ENCODE data around the gene USHBP1. TPM values are rescaled to one million over a fixed set of nuclear protein-coding genes. Genes with fewer than 3 reads are reported as not detected.

USHBP1 gene
- total RNA-seq, 2 experiments from 2014 or later: 0.20 TPM; not detected in 1

- no peak for DNase-seq
- H3K27ac Mint-ChIP-seq: no peak overlapping the region
- CTCF ChIA-PET: interaction anchor here (0.6 to 6.0 kb wide), 10 partner anchors 9 to 190 kb away, joined by 3 to 59 read pairs (median 4); partner anchors contain the start of gene ANKLE1
- no peaks in the 10 kb centered on the region for H3K9me3 Mint-ChIP-seq
- H3K4me3 Mint-ChIP-seq: no peak overlapping the region
- no peaks in the 10 kb centered on the region for H3K27me3 Mint-ChIP-seq (ENCODE audit: low read depth)
- H3K36me3 Mint-ChIP-seq (ENCODE audit: low read depth): no peaks in the 10 kb centered on the region
- peaks cover 5% of the 10 kb centered on the region for H3K4me1 Mint-ChIP-seq (ENCODE audit: low read depth)
- intact Hi-C loops (cut with micrococcal nuclease): no loop called here
Observed at GRCh38 chr19:17259118-17259780, 5.3 kb downstream of the USHBP1 start.

- intact Hi-C loops (cut with micrococcal nuclease): no loop called here
- Mint-ChIP-seq H3K27me3 (ENCODE audit: low read depth) (no peaks in the 10 kb centered on the region), H3K36me3 (ENCODE audit: low read depth) (no peaks in the 10 kb centered on the region), H3K4me1 (ENCODE audit: low read depth) (peaks cover 5% of the 10 kb centered on the region), H3K4me3 (no peak overlapping the region), H3K27ac (no peak overlapping the region), H3K9me3 (no peaks in the 10 kb centered on the region)
- CTCF ChIA-PET: interaction anchor here (0.6 to 1.6 kb wide), 2 partner anchors 71 to 193 kb away, joined by 3 to 4 read pairs; no protein-coding TSS in a partner anchor
- no peak for DNase-seq
Observed at GRCh38 chr19:17256130-17256529, 8.4 kb downstream of the USHBP1 start.

- no peak for DNase-seq
- CTCF ChIA-PET: interaction anchor here (0.7 to 1.6 kb wide), 2 partner anchors 28 to 70 kb away, joined by 4 read pairs; no protein-coding TSS in a partner anchor
- intact Hi-C loops (cut with micrococcal nuclease): no loop called here
- Mint-ChIP-seq H3K4me3 (no peak overlapping the region), H3K27ac (no peak overlapping the region), H3K36me3 (ENCODE audit: low read depth) (no peaks in the 10 kb centered on the region), H3K27me3 (ENCODE audit: low read depth) (no peaks in the 10 kb centered on the region), H3K4me1 (ENCODE audit: low read depth) (no peaks in the 10 kb centered on the region), H3K9me3 (no peaks in the 10 kb centered on the region)
Observed at GRCh38 chr19:17255150-17255621, 9.4 kb downstream of the USHBP1 start.

GRCh38 chr19:17254636-17255035 is 9.9 kb downstream of the USHBP1 start:
- no peaks in the 10 kb centered on the region for H3K36me3 Mint-ChIP-seq (ENCODE audit: low read depth)
- H3K27me3 Mint-ChIP-seq (ENCODE audit: low read depth): no peaks in the 10 kb centered on the region
- no peak for DNase-seq
- CTCF ChIA-PET: interaction anchor here (0.7 to 1.6 kb wide), 2 partner anchors 29 to 70 kb away, joined by 4 read pairs; no protein-coding TSS in a partner anchor
- intact Hi-C loops (cut with micrococcal nuclease): no loop called here
- no peaks in the 10 kb centered on the region for H3K9me3 Mint-ChIP-seq
- no peak overlapping the region for H3K4me3 Mint-ChIP-seq
- no peaks in the 10 kb centered on the region for H3K4me1 Mint-ChIP-seq (ENCODE audit: low read depth)
- no peak overlapping the region for H3K27ac Mint-ChIP-seq

- Mint-ChIP-seq H3K36me3 (ENCODE audit: low read depth) (no peaks in the 10 kb centered on the region), H3K4me3 (no peak overlapping the region), H3K27ac (no peak overlapping the region), H3K27me3 (ENCODE audit: low read depth) (no peaks in the 10 kb centered on the region), H3K9me3 (no peaks in the 10 kb centered on the region), H3K4me1 (ENCODE audit: low read depth) (peaks cover 4% of the 10 kb centered on the region)
- CTCF ChIA-PET: interaction anchor here (1.1 to 1.5 kb wide), 2 partner anchors 10 to 137 kb away, joined by 4 to 6 read pairs; no protein-coding TSS in a partner anchor
- intact Hi-C loops (cut with micrococcal nuclease): no loop called here
- DNase-seq: no peak
Observed at GRCh38 chr19:17249887-17250548, 14.5 kb downstream of the USHBP1 start.

- H3K27ac Mint-ChIP-seq: no peak overlapping the region
- no peaks in the 10 kb centered on the region for H3K36me3 Mint-ChIP-seq (ENCODE audit: low read depth)
- H3K27me3 Mint-ChIP-seq (ENCODE audit: low read depth): no peaks in the 10 kb centered on the region
- H3K9me3 Mint-ChIP-seq: no peaks in the 10 kb centered on the region
- no peak overlapping the region for H3K4me3 Mint-ChIP-seq
- DNase-seq: no peak
- intact Hi-C loops (cut with micrococcal nuclease): no loop called here
- CTCF ChIA-PET: interaction anchor here (1.1 to 1.4 kb wide), 2 partner anchors 10 to 17 kb away, joined by 4 read pairs; partner anchors contain the start of gene USHBP1
- peaks cover 4% of the 10 kb centered on the region for H3K4me1 Mint-ChIP-seq (ENCODE audit: low read depth)
Observed at GRCh38 chr19:17248011-17248776, 16.4 kb downstream of the USHBP1 start.

- Mint-ChIP-seq H3K27ac (no peak overlapping the region), H3K27me3 (ENCODE audit: low read depth) (no peaks in the 10 kb centered on the region), H3K4me3 (peak overlapping the region; percentile 85), H3K36me3 (ENCODE audit: low read depth) (no peaks in the 10 kb centered on the region), H3K9me3 (no peaks in the 10 kb centered on the region), H3K4me1 (ENCODE audit: low read depth) (peaks cover 4% of the 10 kb centered on the region)
- no peak for DNase-seq
- CTCF ChIA-PET: no interaction called here
- intact Hi-C loops (cut with micrococcal nuclease): loop anchor here (1.0 kb wide), 1 partner anchor 20 kb away; the partner anchor contains the start of gene BABAM1
Observed at GRCh38 chr19:17246681-17247425, 17.7 kb downstream of the USHBP1 start.

DNA sequence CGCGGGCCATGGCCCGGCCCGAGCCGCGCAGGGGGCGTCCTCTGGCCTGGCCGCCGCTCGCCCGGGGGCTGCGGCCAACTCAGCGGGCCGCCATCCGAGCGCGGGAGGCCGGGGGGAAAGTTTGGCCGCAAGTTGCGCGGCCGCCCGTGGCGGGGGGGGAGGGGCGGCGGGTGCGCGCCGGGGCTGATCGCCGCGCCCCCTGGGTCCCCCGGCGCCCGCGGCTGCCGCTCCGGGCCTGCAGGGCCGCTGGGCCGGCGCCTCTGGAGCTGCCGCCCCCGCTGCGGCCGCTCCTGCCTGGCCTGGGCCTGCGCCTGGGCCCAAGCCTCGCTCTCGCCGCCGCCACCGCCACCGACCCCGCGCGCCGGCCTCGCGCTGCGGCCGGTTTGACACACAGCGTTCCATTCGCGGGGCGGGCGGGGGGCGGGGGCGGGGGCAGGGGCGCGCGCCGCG is 19.0 kb downstream of the USHBP1 start, which contains the start of gene NR2F6:
Gene NR2F6 (minus strand): TSS at position 385 of the 450 bp plus-strand sequence. CDS start 699 bp downstream, outside the sequence.
- CTCF ChIA-PET: no interaction called here
- no peaks in the 10 kb centered on the region for H3K27me3 Mint-ChIP-seq (ENCODE audit: low read depth)
- peak within 1 kb of the TSS; percentile 66 for H3K27ac Mint-ChIP-seq

DNA sequence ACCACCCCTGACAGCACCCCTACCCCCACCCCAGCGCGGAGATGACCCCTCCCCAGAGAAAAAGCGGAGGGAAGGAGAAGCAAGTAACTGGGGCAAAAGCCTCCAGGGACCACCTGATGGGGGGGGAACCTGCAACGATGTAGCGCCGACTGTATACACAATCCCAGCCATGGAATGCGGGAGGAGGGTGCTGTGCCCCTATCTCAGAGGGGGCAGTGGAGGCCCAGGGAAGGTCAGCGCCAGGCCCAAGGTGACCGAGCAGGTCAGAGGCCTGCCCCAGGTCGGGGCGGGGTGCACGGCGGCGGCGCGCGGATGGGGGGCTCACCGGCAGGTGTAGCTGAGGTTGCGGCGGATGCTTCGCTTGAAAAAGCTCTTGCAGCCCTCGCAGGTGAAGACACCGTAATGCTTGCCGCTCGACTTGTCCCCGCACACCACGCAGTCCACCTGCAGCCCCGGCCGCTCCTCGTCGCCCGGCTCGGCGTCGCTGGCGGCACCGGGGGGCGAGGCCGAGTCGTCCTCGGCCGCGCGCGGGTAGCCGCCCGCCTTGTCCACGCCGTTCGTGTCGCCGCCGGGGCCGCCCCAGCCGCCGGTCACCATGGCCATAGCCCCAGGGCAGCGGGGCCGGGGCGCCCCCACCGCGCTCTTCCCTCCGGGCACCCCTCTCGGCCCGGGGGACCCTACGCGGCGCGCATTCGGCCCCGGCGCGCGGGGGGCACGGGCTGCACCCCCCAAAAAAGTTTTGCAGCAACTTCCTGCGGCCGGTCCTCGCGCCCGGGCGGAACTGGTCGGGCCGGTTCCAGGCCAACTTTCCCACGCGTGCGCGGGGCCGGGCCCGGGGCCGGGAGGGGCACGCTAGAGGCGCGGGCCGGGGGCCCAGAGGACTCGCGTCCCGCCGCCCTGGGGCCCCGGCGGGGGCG is 19.7 kb downstream of the USHBP1 start:
- no peak overlapping the region for H3K27ac Mint-ChIP-seq
- H3K27me3 Mint-ChIP-seq (ENCODE audit: low read depth): no peaks in the 10 kb centered on the region
- intact Hi-C loops (cut with micrococcal nuclease): no loop called here
- H3K36me3 Mint-ChIP-seq (ENCODE audit: low read depth): no peaks in the 10 kb centered on the region
- H3K4me1 Mint-ChIP-seq (ENCODE audit: low read depth): peaks cover 4% of the 10 kb centered on the region
- peak overlapping the region; percentile 46 for H3K4me3 Mint-ChIP-seq
- CTCF ChIA-PET: interaction anchor here (1.2 kb wide), 1 partner anchor 14 kb away, joined by 3 read pairs; no protein-coding TSS in a partner anchor
- DNase-seq: no peak
- H3K9me3 Mint-ChIP-seq: no peaks in the 10 kb centered on the region

More for the DNA sequence above, 19.0 kb downstream of the USHBP1 start, which contains the start of gene NR2F6:
- peaks cover 4% of the 10 kb centered on the region for H3K4me1 Mint-ChIP-seq (ENCODE audit: low read depth)
- no peaks in the 10 kb centered on the region for H3K9me3 Mint-ChIP-seq
- intact Hi-C loops (cut with micrococcal nuclease): no loop called here
- H3K4me3 Mint-ChIP-seq: peak within 1 kb of the TSS; percentile 85
- no peak for DNase-seq
- H3K36me3 Mint-ChIP-seq (ENCODE audit: low read depth): no peaks in the 10 kb centered on the region

- Mint-ChIP-seq H3K4me1 (ENCODE audit: low read depth) (peaks cover 4% of the 10 kb centered on the region), H3K9me3 (no peaks in the 10 kb centered on the region), H3K36me3 (ENCODE audit: low read depth) (no peaks in the 10 kb centered on the region), H3K4me3 (peak overlapping the region; percentile 46), H3K27ac (no peak overlapping the region), H3K27me3 (ENCODE audit: low read depth) (no peaks in the 10 kb centered on the region)
- DNase-seq: no peak
- CTCF ChIA-PET: interaction anchor here (1.2 to 1.4 kb wide), 2 partner anchors 10 to 15 kb away, joined by 3 read pairs; no protein-coding TSS in a partner anchor
- intact Hi-C loops (cut with micrococcal nuclease): no loop called here
Observed at GRCh38 chr19:17243830-17244617, 20.5 kb downstream of the USHBP1 start.
